T-helper 17 cell (primary cell): ENCODE results near the gene ATP6V1B1. TPM values are rescaled to one million over a fixed set of nuclear protein-coding genes. Genes with fewer than 3 reads are reported as not detected.
"Not testable (repeated sequence)": the region's sequence is repeated elsewhere in the genome, so short reads cannot be mapped to it uniquely, and the experiment has no call there.

Source experiments
- ATAC-seq: fragments of 150-1000 bp; cut with Tn5 transposase; 2 replicates; pipeline ENCODE4 v1.10.0; 2021; ENCODE audit warnings: mild to moderate bottlenecking, moderate library complexity
- DNase-seq, 3 donors: peaks; one replicate each; pipeline versions ENCODE4 v3.0.0 to v3.0.0-alpha.2; 2020 to 2021
- H3K9me3 ChIP-seq: one replicate; pipeline ENCODE4 v1.7.0; 2013; ENCODE audit warnings: low read length, mild to moderate bottlenecking; ENCODE audit not compliant: control insufficient read depth, poor library complexity, severe bottlenecking
- H3K27ac Mint-ChIP-seq: one replicate; pipeline ENCODE4 v1.8.0; 2022; ENCODE audit warnings: mild to moderate bottlenecking, moderate library complexity, mixed read lengths
- H3K27me3 Mint-ChIP-seq: one replicate; pipeline ENCODE4 v1.8.0; 2022; ENCODE audit warnings: mixed read lengths
- H3K36me3 Mint-ChIP-seq: one replicate; pipeline ENCODE4 v1.8.0; 2022; ENCODE audit warnings: low read depth, mixed read lengths
- H3K4me1 Mint-ChIP-seq: one replicate; pipeline ENCODE4 v1.8.0; 2022; ENCODE audit warnings: mild to moderate bottlenecking, mixed read lengths
- H3K4me3 Mint-ChIP-seq: one replicate; pipeline ENCODE4 v1.8.0; 2022; ENCODE audit warnings: mild to moderate bottlenecking, moderate library complexity, mixed read lengths
- total RNA-seq, 4 donors: library from RNA in 2 of 4; stranded (reverse) in 2 of 4; gene quantifications; one replicate each; pipeline ENCODE4 v1.2.3 and lab custom pipeline; 2022 to 2026

ATP6V1B1 gene
- total RNA-seq, 2 donors from 2014 or later, result not detected

DNA sequence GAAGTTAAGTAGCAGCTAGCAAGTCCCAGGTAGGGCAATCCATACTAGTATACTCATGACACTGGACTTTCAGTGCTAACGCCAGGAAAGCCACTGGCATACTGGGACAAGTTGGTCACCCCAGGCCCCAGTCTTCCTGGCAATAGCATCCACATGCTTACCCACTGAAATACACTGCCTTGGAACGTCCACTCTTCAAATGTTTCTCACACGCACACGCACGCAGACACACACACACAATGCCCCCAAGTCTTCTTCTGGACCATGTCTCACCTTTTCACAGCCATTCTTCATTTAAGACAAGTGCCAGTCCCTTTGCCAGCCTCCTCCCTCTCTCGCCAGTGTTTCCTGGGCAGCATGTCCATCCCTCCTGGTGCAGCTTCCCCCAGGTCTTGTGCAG, 67.7 kb downstream of the ATP6V1B1 start:
- peaks cover 8% of the 10 kb centered on the region for H3K4me1 Mint-ChIP-seq
- no peak for DNase-seq

DNA sequence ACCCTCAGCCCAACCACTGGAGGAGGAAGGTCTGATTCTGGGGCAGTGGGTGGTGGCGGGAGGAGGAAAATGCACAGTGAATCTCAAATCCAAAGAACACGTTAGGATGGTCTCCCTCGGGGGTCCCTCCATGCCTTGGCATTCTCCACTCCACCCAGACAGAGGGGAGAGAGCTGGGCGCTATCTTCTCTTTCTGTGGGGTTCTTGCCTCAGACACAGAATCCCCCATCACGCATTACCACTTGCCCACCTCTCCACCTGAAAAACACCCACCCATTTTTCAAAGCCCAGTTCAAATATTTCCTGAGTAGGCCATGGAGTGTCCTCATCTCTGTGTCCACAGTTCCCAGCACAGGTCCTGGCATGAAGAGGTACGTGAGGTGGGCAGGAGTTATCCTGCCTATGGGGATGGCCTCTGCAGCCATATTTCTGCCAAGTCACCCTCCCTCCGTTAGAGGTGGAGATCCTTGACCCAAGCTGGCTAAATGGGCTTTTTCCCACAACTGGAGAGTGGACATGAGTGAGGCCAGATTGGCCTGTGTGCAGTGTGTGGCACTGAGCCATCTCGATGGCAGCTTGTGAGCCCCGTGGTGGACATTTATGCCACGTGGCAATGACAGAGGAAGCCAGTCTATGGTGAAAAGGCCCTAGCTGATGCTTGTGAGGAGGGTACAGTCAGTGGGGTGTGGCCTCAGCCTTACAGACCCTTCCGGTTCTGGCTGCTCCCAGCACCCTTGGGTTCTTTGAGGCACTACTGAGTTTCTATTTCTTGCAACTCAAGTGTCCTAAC, 68.5 kb downstream of the ATP6V1B1 start:
- Mint-ChIP-seq H3K4me3 (no peak overlapping the region), H3K27ac (peak overlapping the region; percentile 37), H3K27me3 (peaks cover 11% of the 10 kb centered on the region), H3K4me1 (peaks cover 8% of the 10 kb centered on the region), H3K36me3 (no peaks in the 10 kb centered on the region)
- ATAC-seq (no peak), DNase-seq (no peak)
- no peaks in the 10 kb centered on the region for H3K9me3 ChIP-seq

More for the DNA sequence above, 67.7 kb downstream of the ATP6V1B1 start:
- Mint-ChIP-seq H3K27me3 (peaks cover 9% of the 10 kb centered on the region), H3K27ac (no peak overlapping the region), H3K36me3 (no peaks in the 10 kb centered on the region), H3K4me3 (no peak overlapping the region)
- no peak for ATAC-seq
- no peaks in the 10 kb centered on the region for H3K9me3 ChIP-seq

DNA sequence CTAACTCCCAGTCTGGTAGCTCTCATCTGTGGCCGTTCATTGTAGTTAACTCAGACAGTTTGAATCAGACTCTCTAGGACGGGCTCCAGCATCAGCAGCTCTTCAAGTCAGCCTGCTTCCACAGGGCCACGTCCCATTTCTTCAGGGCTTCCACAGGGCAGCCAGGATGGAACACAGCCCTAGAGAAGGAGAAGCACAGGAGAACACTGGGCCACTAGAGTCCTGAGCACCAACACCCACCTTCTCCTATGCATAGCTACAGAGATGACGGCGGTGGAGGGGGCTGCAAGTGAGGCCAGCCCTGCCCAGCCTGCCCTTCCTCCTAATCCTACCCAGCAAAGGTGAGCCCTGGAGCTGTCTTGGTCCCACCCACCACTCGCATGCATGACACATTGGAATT, 69.2 kb downstream of the ATP6V1B1 start:
- no peaks in the 10 kb centered on the region for H3K9me3 ChIP-seq
- H3K4me1 Mint-ChIP-seq, result peaks cover 8% of the 10 kb centered on the region
- no peak overlapping the region for H3K4me3 Mint-ChIP-seq
- H3K27me3 Mint-ChIP-seq, result peaks cover 18% of the 10 kb centered on the region
- H3K36me3 Mint-ChIP-seq, result no peaks in the 10 kb centered on the region
- ATAC-seq (no peak), DNase-seq (no peak)
- H3K27ac Mint-ChIP-seq, result no peak overlapping the region

DNA sequence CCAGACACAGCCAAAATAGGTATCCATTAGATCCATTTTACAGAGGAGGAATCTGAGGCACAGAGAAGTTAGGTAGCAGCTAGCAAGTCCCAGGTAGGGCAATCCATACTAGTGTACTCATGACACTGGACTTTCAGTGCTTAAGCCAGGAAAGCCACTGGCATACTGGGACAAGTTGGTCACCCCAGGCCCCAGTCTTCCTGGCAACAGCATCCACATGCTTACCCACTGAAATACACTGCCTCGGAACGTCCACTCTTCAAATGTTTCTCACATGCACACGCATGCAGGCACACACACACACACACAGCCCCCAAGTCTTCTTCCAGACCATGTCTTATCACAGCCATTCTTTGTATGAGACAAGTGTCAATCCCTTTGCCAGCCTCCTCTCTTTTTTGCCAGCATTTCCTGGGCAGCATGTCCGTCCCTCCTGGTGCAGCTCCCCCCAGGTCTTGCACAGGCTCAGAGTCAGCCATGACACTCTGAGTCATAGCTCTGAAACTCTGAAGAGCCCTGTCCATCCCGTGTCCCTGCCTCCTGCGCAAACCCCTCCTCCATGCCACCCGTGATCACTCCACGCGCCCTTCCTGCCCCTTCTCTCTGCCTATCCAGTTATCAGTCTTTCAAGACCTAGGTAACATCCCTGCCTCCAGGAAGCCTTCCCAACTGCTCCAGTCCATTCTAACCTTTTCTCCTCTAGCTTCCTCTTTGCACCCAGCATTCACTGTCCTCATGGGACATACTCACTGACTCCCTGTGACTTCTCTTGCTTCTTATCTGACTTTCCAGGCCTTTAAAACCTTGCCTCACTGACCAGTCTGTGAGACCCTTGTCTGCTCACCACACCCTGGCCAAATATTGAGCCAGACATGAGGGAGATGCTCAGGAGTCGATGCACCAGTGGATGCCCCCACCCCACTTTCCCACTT, 69.8 kb downstream of the ATP6V1B1 start:
- no peak for ATAC-seq
- Mint-ChIP-seq H3K4me3 (no peak overlapping the region), H3K27ac (no peak overlapping the region), H3K27me3 (peaks cover 24% of the 10 kb centered on the region), H3K36me3 (peaks cover 2% of the 10 kb centered on the region), H3K4me1 (peaks cover 8% of the 10 kb centered on the region)
- DNase-seq, result no peak
- H3K9me3 ChIP-seq, result no peaks in the 10 kb centered on the region

DNA sequence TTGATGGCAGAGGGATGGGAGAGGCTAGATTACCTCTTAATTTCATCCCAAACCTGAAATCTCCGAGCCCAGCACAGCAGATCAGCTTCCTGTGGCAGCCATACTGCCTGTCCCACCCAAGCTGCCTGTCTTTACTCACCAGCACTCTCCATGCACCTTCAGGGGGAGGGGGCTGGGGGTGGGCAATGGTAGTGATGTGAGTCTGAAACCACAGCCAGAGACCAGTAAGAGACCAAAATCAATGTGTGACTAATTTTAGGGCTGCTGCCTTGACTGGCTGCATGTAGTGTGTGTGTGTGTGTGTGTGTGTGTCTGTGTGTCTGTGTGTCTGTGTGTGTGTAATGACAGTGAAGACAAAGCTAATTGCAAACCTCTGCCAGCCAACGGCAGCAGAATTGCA, 70.6 kb downstream of the ATP6V1B1 start:
- Mint-ChIP-seq H3K27me3 (peaks cover 24% of the 10 kb centered on the region), H3K36me3 (peaks cover 2% of the 10 kb centered on the region), H3K27ac (no peak overlapping the region), H3K4me3 (no peak overlapping the region), H3K4me1 (peaks cover 6% of the 10 kb centered on the region)
- no peaks in the 10 kb centered on the region for H3K9me3 ChIP-seq
- no peak for ATAC-seq
- DNase-seq, result no peak

DNA sequence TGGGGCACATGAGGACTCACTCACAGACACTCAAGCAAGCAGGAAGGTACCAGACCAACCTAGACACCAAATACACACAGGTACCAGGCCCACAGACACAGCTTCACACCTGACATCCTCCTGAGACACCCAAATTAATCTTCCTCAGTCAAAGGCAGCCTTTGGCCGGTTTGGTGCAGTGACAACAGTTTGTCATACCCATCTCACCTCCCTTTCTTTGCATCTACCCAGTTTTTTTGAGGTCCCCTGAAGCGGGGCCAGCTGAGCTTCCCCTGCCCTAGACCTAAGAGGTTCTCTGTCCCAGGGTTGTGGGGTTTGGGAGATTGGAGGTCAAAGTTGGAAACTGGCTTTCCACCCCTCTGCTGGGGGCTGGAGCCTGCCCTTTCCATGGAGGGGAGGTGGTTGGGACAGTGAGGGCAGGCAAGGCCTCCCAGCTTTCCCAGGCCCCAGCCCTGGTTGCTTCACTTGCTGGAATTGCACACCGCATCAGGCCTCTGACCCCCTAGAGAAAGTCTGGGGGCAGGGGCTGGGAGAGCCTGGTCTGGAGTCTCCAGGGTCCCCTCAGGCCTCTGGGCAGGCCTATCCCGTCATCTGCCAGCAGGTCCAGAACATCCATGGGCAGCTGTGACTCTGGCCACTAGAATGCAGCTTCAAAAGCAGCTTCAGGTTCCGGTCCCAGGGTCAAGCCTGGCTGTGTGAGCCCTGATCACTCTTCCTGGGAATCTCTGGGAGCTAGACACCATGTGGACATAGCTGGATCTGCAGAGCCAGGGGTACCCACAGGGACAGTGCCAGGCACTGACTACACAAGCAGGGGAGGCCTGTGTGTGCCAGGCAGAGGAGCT, 71.5 kb downstream of the ATP6V1B1 start:
- DNase-seq, result no peak
- H3K36me3 Mint-ChIP-seq, result peaks cover 2% of the 10 kb centered on the region
- H3K9me3 ChIP-seq, result no peaks in the 10 kb centered on the region
- no peak overlapping the region for H3K27ac Mint-ChIP-seq
- peaks cover 6% of the 10 kb centered on the region for H3K4me1 Mint-ChIP-seq
- ATAC-seq, result no peak
- H3K27me3 Mint-ChIP-seq, result peaks cover 32% of the 10 kb centered on the region
- H3K4me3 Mint-ChIP-seq, result no peak overlapping the region

DNA sequence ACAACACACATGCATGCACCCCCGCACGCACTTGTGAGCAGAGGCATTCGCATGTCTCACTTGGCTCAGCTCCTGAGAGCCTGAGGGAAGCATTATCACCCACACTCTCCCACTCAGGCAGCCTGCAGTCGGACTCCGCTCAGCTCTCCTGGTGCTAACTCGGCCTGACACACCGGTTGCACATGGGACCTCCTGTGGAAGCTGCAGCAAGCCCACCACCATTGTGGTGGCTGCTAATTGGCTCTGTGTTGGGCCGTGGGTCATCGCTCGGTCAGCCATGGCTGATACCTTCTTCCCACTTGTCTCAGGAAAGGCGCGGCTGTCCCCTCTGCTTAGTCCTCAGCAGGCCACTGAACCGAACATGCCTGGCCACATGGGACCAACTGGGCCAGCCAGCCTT, 72.6 kb downstream of the ATP6V1B1 start:
- H3K9me3 ChIP-seq, result no peaks in the 10 kb centered on the region
- H3K4me3 Mint-ChIP-seq, result no peak overlapping the region
- H3K4me1 Mint-ChIP-seq, result peaks cover 6% of the 10 kb centered on the region
- DNase-seq (no peak), ATAC-seq (no peak)
- peaks cover 2% of the 10 kb centered on the region for H3K36me3 Mint-ChIP-seq
- H3K27ac Mint-ChIP-seq, result no peak overlapping the region
- peaks cover 35% of the 10 kb centered on the region for H3K27me3 Mint-ChIP-seq

DNA sequence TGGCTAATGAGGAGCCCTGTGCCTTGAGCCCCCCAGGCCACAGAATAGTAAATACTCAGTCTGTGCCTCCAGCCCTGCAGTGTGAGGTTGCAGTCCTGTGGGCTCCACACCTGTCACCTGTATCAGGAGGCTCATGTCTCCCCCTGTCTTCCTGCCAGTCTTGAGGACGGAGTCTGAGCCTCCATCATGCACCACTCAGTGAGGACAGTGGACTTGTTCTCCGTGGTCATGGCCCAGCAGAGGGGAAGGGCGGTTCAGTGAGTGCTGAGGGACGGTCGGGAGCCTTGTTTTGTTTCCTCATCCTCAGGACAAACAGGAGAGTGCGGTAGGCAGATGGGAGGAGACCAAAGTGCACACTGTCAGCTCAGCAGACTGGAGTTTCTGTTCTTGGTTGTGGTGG, 76.1 kb downstream of the ATP6V1B1 start:
- not testable (repeated sequence) for H3K36me3 Mint-ChIP-seq, H3K4me1 Mint-ChIP-seq, DNase-seq

More for the DNA sequence above, 76.1 kb downstream of the ATP6V1B1 start:
- ATAC-seq, H3K4me3 Mint-ChIP-seq, H3K9me3 ChIP-seq, H3K27ac Mint-ChIP-seq: not testable (repeated sequence)
- peaks cover 26% of the 10 kb centered on the region for H3K27me3 Mint-ChIP-seq

Other genes with a start within 250 kb of the ATP6V1B1 start
- 1 to 10 TPM in 1 of 2 donors, under 1 TPM in 1; 0.34 to 1.3 TPM for gene ADD2, start 167.7 kb upstream of the ATP6V1B1 start, total RNA-seq
- not detected for gene FIGLA, start 145.3 kb upstream of the ATP6V1B1 start, total RNA-seq
- under 1 TPM in 1 of 2 donors, not detected in 1; 0.15 TPM for gene CLEC4F, start 115.3 kb upstream of the ATP6V1B1 start, total RNA-seq
- gene CD207, start 100.1 kb upstream of the ATP6V1B1 start, total RNA-seq, result under 1 TPM in 1 of 2 donors, not detected in 1; 0.23 TPM
- not detected for gene VAX2, start 35.3 kb upstream of the ATP6V1B1 start, total RNA-seq
- under 1 TPM; 0.34 to 0.80 TPM for gene ANKRD53, start 42.7 kb downstream of the ATP6V1B1 start, total RNA-seq
- 10 to 100 TPM; 30.0 to 31.3 TPM for gene TEX261, start 59.0 kb downstream of the ATP6V1B1 start, total RNA-seq
- gene NAGK, start 132.7 kb downstream of the ATP6V1B1 start, total RNA-seq, result 100 to 1,000 TPM in 1 of 2 donors, 10 to 100 TPM in 1; 75.0 to 102 TPM
- gene MCEE, start 194.3 kb downstream of the ATP6V1B1 start, total RNA-seq, result 10 to 100 TPM in 1 of 2 donors, 1 to 10 TPM in 1; 9.6 to 11.3 TPM
- 10 to 100 TPM; 28.3 to 42.3 TPM for gene MPHOSPH10, start 194.7 kb downstream of the ATP6V1B1 start, total RNA-seq